ENCODE results near the gene STAC3.

STAC3 gene

DNA sequence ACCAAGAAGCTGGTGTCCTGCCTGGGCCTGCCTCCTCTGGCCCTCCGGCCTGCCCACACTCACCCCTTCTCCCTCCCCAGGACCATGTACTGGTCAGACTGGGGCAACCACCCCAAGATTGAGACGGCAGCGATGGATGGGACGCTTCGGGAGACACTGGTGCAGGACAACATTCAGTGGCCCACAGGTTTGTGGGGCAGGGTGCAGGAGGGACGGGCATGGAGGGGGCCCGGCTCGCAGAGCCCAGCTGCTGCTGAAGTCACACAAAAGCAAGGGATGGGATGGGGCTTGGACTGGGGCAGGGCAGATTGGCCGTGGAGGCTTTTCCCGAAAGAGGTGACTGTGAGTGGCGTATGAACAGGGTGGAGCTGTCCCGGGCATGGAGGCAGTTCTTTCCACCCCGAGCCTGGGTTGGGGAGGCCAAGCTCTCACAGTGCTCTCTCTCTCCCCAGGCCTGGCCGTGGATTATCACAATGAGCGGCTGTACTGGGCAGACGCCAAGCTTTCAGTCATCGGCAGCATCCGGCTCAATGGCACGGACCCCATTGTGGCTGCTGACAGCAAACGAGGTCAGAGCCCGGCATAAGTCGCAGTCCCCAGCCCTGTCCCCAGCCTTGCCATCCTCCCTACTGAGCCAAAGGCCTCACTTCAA is 42.2 kb downstream of the STAC3 start:
- DNase-seq (ENCODE audit: low read depth), result no peak
- no peak overlapping the region for H3K4me3 ChIP-seq (ENCODE audit: low read depth, low read length)
- TF ChIP-seq CTCF (IDR thresholded peaks at IDR 0.05; ENCODE audit: insufficient read depth, low read depth, low read length, missing control alignments), result no peak

- no peak overlapping the region for H3K4me3 ChIP-seq (ENCODE audit: low read depth, low read length)
- no peak for TF ChIP-seq CTCF (IDR thresholded peaks at IDR 0.05; ENCODE audit: insufficient read depth, low read depth, low read length, missing control alignments)
- DNase-seq (ENCODE audit: low read depth), result no peak
These were observed 43.0 kb downstream of the STAC3 start for GRCh38 chr12:57207731-57208630.

DNA sequence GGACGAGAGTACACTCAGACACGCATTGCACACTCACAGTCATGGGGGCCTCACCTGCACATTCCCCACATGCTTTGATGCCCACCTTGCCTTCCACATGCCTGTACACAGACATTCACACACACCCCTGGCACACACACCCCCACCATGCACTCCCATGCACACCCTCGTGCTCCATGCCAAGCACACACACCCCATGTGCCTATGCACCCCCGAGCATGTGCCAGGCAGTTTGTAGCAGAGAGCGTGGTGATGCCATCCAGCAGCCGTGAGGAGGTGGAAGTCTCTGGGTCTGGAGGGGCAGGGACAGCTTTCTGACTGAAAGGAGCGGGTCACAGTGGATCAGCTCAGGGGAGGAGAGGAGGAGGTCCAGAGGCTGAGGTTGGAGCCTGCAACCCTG is 45.1 kb downstream of the STAC3 start:
- DNase-seq (ENCODE audit: low read depth), result no peak
- no peak for TF ChIP-seq CTCF (IDR thresholded peaks at IDR 0.05; ENCODE audit: insufficient read depth, low read depth, low read length, missing control alignments)
- H3K4me3 ChIP-seq (ENCODE audit: low read depth, low read length), result no peak overlapping the region

DNA sequence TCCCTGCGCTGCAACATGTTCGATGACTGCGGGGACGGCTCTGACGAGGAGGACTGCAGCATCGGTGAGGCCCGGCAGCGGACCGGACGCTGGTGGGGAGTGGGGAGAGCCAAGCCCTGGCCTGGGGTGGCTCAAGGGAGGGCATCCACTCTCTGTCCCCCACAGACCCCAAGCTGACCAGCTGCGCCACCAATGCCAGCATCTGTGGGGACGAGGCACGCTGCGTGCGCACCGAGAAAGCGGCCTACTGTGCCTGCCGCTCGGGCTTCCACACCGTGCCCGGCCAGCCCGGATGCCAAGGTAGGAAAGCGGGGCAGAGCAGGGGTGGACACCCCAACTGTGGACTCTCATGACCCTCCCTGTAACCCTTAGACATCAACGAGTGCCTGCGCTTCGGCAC is 45.8 kb downstream of the STAC3 start:
- no peak for DNase-seq (ENCODE audit: low read depth)
- no peak for TF ChIP-seq CTCF (IDR thresholded peaks at IDR 0.05; ENCODE audit: insufficient read depth, low read depth, low read length, missing control alignments)
- no peak overlapping the region for H3K4me3 ChIP-seq (ENCODE audit: low read depth, low read length)

DNA sequence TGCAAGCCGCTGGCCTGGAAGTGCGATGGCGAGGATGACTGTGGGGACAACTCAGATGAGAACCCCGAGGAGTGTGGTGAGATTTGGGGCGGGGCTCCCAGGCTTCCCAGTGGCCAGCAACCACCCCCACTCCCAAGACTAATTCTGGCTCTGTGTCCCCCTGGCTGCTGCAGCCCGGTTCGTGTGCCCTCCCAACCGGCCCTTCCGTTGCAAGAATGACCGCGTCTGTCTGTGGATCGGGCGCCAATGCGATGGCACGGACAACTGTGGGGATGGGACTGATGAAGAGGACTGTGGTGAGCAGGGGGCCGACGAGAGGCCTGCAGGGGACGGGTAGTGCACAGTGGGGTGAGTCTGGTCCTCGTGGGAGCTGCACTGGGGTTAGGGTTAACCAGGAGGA is 46.5 kb downstream of the STAC3 start:
- no peak for DNase-seq (ENCODE audit: low read depth)
- no peak overlapping the region for H3K4me3 ChIP-seq (ENCODE audit: low read depth, low read length)
- no peak for TF ChIP-seq CTCF (IDR thresholded peaks at IDR 0.05; ENCODE audit: insufficient read depth, low read depth, low read length, missing control alignments)

GRCh38 chr12:57203791-57204190 is 47.2 kb downstream of the STAC3 start:
- H3K4me3 ChIP-seq (ENCODE audit: low read depth, low read length), result no peak overlapping the region
- TF ChIP-seq CTCF (IDR thresholded peaks at IDR 0.05; ENCODE audit: insufficient read depth, low read depth, low read length, missing control alignments), result no peak
- DNase-seq (ENCODE audit: low read depth), result no peak
